Nucleus accumbens (tissue), 56 donors: ENCODE results near the gene PPM1G.
"Not testable (repeated sequence)": the region's sequence is repeated elsewhere in the genome, so short reads cannot be mapped to it uniquely, and the experiment has no call there.

Experiments used
- DNase-seq, 56 donors: peaks; one replicate each; lab custom pipeline; 2025; lab: John Stamatoyannopoulos, UW

Gene PPM1G

GRCh38 chr2:27376866-27377617 lies 32.3 kb downstream of the PPM1G start:
- no peak for DNase-seq

DNA sequence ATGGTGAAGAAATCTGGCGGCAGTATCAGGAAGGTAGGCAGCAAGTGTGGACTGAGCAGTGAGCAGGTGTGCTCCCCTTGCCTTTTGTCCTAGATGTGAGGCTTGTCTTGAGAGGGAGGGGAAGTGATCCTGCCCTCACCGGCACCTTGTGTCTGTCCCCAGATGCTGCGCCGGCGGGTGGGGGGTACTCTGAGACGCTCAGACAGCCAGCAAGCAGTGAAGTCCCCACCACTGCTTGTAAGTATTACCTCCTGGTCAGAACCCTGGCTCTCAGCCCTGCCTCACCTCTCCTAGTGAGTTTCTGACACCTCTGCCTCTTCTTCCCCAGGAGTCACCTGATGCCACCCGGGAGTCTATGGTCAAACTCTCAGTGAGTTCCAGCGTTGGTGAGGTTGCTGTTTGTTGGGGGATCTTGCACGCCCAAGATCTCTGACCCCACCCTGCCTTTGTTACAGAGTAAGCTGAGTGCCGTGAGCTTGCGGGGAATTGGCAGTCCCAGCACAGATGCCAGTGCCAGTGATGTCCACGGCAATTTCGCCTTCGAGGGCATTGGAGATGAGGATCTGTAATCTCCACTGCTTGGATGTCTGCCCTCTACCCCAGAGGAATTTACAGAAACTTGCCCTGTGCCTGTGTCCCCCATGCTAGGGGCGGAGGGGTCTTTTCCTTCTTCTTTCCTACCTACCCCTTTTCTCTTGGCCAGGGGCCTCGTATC lies 33.1 kb downstream of the PPM1G start:
- DNase-seq = no peak

GRCh38 chr2:27375513-27376099 lies 33.8 kb downstream of the PPM1G start:
- DNase-seq = no peak

DNA sequence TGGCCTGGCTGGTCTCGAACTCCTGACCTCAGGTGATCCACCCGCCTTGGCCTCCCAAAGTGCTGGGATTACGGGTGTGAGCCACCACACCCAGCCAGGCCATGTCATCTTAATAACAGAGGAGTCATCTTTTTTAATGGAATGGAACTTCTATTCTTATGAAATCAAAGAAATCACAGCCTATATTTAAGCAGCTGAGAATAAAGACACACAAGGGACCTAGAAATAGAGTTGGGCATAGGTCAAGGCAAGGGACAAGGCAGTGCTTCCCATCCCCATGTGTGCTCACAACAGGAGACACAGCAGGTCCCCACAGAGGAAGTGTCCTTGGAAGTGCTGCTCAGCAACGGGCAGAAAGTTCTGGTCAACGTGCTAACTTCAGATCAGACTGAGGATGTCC lies 35.8 kb downstream of the PPM1G start:
- no peak for DNase-seq

DNA sequence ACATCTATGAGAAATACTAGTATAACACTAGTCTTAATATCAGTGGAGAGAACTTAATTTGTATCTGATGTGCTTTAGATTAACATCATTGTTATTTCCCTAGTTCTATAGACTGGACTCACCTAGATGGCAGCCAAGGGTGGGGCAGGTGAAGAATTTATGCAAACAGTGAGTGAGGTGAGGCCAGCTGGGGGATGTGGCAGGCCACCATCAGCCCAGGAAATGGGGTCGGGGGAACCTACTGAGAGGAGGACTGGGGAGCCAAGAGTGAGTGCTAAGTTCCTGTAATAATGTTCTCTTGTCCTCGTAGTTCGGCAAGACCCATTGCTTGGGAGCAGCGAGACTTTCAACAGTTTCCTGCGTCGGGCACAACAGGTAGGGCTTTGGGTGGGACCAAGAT lies 36.5 kb downstream of the PPM1G start:
- DNase-seq = no peak

DNA sequence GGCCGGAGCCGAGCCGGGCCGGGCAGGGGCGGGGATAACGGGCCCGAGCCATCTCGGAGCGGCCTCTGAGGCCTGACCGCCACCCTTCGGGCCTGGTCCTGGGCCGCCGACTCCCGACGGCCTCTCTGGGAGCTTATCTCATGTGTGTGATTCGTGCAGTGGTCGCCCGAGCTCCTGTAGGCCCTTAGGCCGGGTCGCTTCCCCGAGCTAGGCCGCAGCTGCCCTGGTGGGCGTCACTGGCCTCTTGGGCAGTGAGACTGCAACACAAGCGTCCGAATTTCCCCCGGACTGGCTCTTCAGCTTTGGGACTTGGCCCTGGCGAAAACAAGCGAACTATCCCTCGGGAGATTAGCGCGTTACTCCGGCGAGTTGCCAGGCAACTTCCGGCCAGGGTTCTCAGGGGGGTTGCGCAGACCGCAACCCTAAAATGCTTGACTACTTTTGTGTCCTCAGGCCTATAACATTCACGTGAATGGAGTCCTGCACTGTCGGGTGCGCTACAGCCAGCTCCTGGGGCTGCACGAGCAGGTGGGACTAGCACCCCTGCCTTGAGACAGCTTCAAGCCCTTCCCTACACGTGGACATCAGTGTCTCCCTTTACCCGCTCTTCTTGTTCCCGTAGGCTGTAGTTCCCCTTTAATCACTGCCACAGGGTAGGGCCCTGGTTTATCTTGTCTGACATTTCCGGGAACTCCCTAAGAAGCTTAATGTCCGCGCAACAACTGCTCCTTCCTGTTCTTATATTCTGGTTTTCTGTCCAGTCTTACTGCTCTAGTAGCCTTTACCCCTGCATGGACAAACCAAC lies 38.4 kb downstream of the PPM1G start:
- DNase-seq = peak in 7 of 56 donors; percentile 34 to 67 (median 59)

- peak; percentile 93 to 100 (median 99) for DNase-seq
Observed at GRCh38 chr2:27370026-27370815, 39.2 kb downstream of the PPM1G start, which contains the start of the genes EIF2B4 and SNX17. Gene EIF2B4, minus strand, starts transcription at chr2:27370338. Its CDS starts 24 bp downstream, at chr2:27370314. Gene SNX17, plus strand, starts transcription at chr2:27370616. Its CDS starts 128 bp downstream, at chr2:27370744.

- peak in 23 of 56 donors; percentile 36 to 79 (median 59) for DNase-seq
Observed at GRCh38 chr2:27369471-27370025, 39.8 kb downstream of the PPM1G start.

GRCh38 chr2:27363933-27364332 lies 45.5 kb downstream of the PPM1G start:
- DNase-seq = no peak

GRCh38 chr2:27362678-27363420 lies 46.5 kb downstream of the PPM1G start:
- DNase-seq = no peak

DNA sequence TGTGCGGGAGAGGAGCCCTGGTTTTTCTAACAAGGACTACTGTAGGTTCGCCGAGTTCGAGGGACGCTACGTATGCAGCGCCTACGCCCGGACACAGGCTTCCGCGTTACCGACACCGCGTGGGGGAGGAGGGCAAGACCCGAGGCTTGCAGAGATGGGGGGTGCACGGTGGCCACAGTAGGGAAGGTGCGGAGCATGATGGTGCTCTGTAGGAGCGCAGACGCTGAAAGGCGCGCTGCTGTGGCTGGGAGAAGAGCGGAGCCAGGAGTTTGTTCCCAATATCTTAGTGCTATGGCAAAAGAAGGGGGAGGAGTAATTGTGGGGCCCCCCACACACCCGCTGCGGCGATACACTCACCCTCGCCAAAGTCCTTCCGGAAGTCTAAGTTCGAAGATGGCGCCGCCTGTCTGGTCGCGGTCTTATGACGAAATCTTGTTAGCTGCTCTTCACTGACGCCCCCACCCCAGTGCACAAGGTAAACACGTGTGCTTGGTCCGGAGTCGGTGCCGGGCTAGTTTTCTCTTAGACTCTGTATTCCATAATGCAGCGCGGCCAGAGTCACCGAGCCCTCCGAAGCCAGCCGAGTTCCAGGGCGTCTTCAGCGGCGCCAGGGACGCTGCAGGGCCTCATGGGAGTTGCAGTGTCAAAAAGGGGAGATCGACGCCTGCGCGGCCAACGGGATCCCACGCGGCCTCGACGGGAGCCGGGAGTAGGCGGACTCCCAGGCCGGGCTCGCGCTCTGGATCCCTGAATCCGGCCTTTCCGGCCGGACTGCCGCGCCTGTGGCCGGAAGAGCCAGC lies 52.8 kb downstream of the PPM1G start, which contains the start of gene GTF3C2:
Gene GTF3C2 (minus strand): TSS at position 383 of the 800 bp plus-strand sequence. CDS start 13,210 bp downstream, outside the sequence.
- peak; percentile 63 to 100 (median 94) for DNase-seq

DNA sequence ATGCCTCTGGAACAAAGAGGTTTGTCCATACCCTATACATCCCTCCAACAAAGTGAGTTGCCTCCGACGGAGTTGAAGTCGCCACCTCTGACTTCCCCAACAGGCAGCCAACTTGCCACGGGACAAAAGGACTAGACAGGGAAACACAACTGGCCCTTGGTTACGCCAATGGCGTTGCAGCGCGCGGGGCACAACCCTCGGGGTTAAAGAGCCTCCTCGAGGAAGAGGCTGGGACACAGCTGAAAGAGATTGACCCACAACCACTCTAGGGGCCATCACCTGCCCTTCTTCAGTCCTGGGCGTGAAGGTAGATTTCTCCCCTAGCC lies 53.4 kb downstream of the PPM1G start:
- DNase-seq = peak in 11 of 56 donors; percentile 29 to 56 (median 38)

DNA sequence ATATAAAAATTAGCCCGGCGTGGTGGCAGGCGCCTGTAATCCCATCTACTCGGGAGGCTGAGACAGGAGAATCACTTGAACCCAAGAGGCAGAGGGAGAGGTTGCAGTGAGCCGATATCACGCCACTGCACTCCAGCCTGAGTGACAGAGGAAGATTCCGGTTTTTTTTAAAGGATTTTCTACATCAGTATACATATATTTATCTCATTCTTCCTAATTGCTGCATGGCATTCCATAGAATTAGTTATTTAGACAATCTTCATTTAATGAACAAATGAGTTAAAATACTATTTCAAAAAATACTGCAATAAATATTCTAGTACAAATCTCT lies 54.8 kb downstream of the PPM1G start:
- DNase-seq = no peak

DNA sequence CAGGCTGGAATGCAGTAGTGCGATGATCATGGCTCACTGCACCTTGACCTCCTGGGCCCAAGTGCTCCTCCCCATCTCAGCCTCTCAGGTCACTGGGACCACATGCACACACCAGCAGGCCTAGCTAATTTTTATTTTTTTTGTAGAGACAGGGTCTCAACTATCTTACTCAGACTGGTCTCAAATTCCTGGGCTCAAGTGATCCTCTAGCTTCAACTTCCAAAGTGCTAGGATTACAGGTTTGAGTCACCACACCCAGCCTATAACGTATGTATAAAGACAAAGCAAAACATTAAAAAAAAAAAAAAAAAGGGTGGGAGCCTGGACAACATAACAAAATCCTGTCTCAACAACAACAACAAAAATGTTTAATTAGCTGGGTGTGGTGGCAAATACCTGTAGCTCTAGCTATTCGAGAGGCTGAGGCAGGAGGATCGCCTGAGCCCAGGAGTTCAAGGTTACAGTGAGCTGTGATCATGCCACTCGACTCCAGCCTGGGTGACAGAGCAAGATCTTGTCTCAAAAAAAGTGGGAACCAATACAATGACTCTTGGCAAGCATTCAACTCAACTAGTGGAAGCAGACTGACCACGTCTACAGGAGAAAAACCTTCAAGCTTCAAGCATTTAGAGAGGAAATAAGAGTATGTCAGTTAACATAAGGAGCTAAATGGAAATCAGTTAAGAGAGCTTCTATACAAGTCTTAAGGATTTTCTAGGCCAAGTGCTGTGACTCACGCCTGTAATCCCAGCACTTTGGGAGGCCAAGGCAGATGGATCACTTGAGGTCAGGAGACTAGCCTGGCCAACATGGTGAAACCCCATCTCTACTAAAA lies 55.4 kb downstream of the PPM1G start:
- DNase-seq = no peak

DNA sequence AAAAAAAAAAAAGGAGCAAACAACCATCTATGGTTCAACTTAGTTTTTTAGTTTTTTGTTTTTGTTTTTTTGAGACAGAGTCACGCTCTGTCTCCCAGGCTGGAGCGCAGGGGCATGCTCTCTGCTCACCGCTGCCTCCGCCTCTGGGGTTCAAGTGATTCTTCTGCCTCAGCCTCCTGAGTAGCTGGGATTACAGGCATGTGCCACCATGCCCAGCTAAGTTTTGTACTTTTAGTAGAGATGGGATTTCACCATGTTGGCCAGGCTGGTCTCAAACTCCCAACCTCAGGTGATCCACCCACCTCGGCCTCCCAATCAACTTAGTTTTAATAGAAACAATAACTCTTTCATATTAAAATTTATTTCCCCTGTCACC lies 56.0 kb downstream of the PPM1G start:
- DNase-seq = not testable (repeated sequence)

DNA sequence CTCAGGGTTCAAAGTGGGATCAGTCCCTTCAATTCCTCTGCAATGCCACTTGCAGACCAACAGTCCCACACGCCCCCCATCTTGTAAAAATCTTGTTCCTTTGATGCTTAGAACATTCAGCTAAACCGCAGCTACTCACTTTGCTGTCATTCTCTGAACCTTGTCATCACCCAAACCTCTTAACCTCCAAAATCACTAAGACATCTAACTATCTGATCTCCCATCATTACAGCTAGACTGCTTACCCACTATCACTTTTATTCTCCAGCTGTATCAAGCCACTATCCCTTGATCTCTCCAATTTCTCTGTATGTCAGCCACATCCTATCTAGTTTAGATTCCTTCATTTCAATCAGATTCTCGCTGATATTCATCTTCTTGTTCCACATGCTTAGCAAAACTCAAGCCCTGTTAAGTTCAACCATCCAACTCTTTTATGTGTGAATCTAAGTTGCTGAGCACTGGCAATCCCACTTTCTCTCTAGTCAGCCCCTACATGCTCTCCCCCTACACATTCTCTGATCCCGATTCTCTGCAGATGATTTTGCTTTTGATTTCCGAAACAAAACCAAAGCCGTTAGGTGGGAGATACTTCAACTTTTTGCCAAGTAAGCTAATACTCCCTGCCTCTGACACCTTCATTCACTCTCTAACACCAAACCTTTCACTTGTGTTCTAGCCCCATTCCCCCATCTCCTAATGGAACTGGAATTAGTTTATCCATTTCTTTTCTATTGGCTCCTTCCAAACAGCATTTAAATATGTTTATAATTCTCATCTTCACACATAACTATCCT lies 57.4 kb downstream of the PPM1G start:
- no peak for DNase-seq
